PC-3 (cell line): Measurements from ENCODE around the gene PXMP4.

Source experiments
- CTCF ChIP-seq: fragments of 300-600 bp; sonication (generic); conservative IDR thresholded peaks from 2 replicates; pipeline ENCODE4 v1.5.1; 2017; ENCODE audit warnings: antibody characterized with exemption, low read depth, mild to moderate bottlenecking, low read length
- EZH2 ChIP-seq: fragments of 300-600 bp; sonication (generic); IDR thresholded peaks from one replicate; pipeline ENCODE4 v1.6.1; 2017; ENCODE audit warnings: antibody characterized with exemption, mild to moderate bottlenecking, low read length; ENCODE audit not compliant: unreplicated experiment
- EZH2phosphoT487 ChIP-seq: fragments of 300-600 bp; sonication (generic); IDR thresholded peaks from 2 replicates; pipeline ENCODE4 v1.6.1; 2018; ENCODE audit warnings: mild to moderate bottlenecking, antibody characterized with exemption, low read length, borderline replicate concordance

GRCh38 chr20:33667676-33668465 lies 52.2 kb downstream of the PXMP4 start:
- TF ChIP-seq CTCF (peak; percentile 85), EZH2 (no peak), EZH2phosphoT487 (no peak; the same call in 1 of the 2 replicates)
